ENCODE results near the gene ELFN1. TPM values are rescaled to one million over a fixed set of nuclear protein-coding genes. Genes with fewer than 3 reads are reported as not detected.

ELFN1 gene
- total and polyA plus RNA-seq, 9 of the 15 experiments (the other 6 are each of a cell fraction or from before 2014, with no cell fraction given): 0.04 to 0.64 (median 0.18) TPM; not detected in 2

DNA sequence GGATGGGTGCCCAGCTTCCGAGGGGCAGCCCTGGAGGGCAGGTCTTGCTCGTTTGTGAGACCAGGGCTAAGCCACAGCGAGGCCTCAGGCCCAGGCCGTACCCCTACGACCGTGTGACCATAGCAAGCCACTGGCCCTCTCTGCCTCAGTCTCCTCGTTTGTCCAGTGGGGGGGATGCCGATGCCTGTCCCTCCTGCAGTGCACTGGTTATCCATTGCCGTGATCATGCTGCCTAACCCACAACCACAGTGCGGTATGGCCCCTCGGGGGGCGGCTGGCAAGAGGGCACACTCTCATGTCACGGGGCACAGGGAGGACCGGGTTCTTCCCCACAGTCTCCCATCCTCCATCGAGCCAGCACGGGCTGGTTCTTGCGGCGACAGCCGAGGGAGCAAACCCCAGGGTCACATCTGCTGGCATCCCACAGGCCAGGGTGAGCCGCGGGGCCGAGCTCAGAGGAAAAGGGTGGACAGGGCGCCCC lies 80.5 kb downstream of the ELFN1 start:
- intact Hi-C loops (cut with micrococcal nuclease) (no loop called here), in situ Hi-C loops (cut with MboI) (no loop called here)
- FAIRE-seq: no peak
- H3K36me3 ChIP-seq (ENCODE audit: control insufficient read depth, insufficient read depth, low read length): no peaks in the 10 kb centered on the region
- H3K4me1 ChIP-seq (replicated peaks in 1 of 2; ENCODE audit: control insufficient read depth in 2 of 2, insufficient read depth in 2 of 2, low read length in 2 of 2): peaks cover 0 to 44% of the 10 kb centered on the region in 2 experiments; a peak in 2 of 5 replicates
- peaks cover 19 to 57% of the 10 kb centered on the region in 2 experiments; a peak in 4 of 5 replicates for H3K27me3 ChIP-seq (ENCODE audit: control insufficient read depth in 2 of 2, insufficient read depth in 2 of 2, low read length in 2 of 2)
- WGBS (ENCODE audit: insufficient coverage, low coverage, missing lambda C conversion rate): 20% methylated on average over 23 of the region's 23 CpGs
- no peak overlapping the region for H3K4me2 ChIP-seq (ENCODE audit: insufficient read depth, low read length)
- no peaks in the 10 kb centered on the region for H3K9me1 ChIP-seq (ENCODE audit: control insufficient read depth, insufficient read depth, low read length)
- H3K9me3 ChIP-seq (replicated peaks; ENCODE audit: control insufficient read depth, insufficient read depth, low read depth, low read length): no peaks in the 10 kb centered on the region
- H3K27ac ChIP-seq (ENCODE audit: extremely low read depth, low read depth, low read length): no peak overlapping the region
- no peak overlapping the region for H3K4me3 ChIP-seq
- CTCF ChIA-PET (ENCODE audit: low intra/inter-chr PET ratio): no interaction called here
- no peak; the same call in 2 of the 3 replicates for ATAC-seq
- no TSS peak for BruUV-seq (replicated peaks)
- peak overlapping the region in 1 of 2 experiments; percentile 43; a peak in 1 of 4 replicates for H3K9ac ChIP-seq (ENCODE audit: insufficient read depth in 1 of 2, low read depth in 2 of 2, low read length in 2 of 2)
- no peak overlapping the region for H2AFZ ChIP-seq (ENCODE audit: low read depth, low read length)
- H3K79me2 ChIP-seq (ENCODE audit: control insufficient read depth, insufficient read depth, low read length): no peaks in the 10 kb centered on the region
- POLR2A ChIA-PET: interaction anchor here (0.5 kb wide), 1 partner anchor 8 kb away, joined by 3 read pairs; no protein-coding TSS in a partner anchor
- DNase-seq (ENCODE audit: extremely low read depth in 1 of 4, low spot score in 3 of 4): no peak
- no peaks in the 10 kb centered on the region for H4K20me1 ChIP-seq (replicated peaks; ENCODE audit: control insufficient read depth, insufficient read depth, low read length)
- TF ChIP-seq HIVEP1 (CRISPR knock-in tag; IDR thresholded peaks at IDR 0.05): no peak
- TF ChIP-seq, protein P1, sequence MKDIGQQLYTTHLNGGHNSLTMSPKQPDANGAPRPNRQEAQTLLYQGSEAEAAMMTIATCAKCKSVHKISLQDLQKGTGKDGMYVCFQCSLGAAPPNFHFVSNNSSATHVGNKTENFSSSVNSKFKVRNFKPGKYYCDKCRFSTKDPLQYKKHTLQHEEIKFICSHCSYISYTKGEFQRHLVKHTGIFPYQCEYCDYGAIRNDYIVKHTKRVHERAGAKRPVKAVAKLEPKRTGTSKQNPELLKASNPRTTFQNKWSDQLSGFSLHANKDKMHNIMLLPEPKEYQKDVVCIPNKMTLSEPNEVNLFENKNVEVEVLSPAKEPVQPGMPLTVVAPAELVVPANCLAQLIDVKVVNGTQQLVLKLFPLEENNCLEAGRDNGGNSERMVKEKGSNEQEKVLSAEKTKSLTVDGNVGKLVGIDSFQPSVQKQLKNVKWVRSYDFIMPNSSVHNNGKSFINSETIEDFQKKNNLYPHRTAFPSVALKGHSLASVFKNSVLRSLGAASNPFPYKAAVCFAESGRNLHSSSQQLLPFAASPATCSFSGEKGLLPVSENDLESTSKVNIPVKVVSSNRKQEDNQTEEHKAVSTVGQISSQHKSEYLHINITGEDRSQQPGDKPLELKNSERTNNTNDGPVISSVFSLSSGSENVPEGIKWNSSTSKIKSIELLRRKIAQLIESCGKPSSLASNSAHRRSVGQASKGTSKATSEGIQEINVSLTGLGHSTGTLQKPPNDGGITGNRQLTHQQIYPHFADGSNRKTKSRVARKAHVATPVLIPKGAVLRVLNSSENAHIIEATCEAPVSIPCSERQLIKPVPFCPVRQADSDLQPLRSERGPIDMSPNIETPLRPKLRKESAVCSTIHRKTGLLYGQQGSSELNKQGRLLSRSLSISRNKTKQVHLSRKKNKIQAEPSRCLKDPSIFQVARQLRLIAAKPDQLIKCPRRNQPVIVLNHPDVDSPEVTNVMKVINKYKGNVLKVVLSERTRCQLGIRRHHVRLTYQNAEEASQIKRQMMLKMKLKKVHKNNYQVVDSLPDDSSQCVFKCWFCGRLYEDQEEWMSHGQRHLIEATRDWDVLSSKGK (CRISPR knock-in tag; IDR thresholded peaks at IDR 0.05): no peak
- no peak for TF ChIP-seq CBFA2T3 (IDR thresholded peaks at IDR 0.05)
- no peak for TF ChIP-seq TEAD2 (tag; IDR thresholded peaks at IDR 0.05)
- no peak for TF ChIP-seq DNMT1 (IDR thresholded peaks at IDR 0.05)
- TF ChIP-seq CREBBP (IDR thresholded peaks at IDR 0.05; ENCODE audit: low read depth, low read length): no peak
- TF ChIP-seq PTRF (tag; IDR thresholded peaks at IDR 0.05): no peak
- TF ChIP-seq ZNF561 (CRISPR knock-in tag; conservative IDR thresholded peaks at IDR 0.05): no peak
- no peak for TF ChIP-seq RAD21 (CRISPR knock-in tag; conservative IDR thresholded peaks at IDR 0.05 in 1 of 2, IDR thresholded peaks at IDR 0.05 in 1 of 2)
- TF ChIP-seq, protein P2, sequence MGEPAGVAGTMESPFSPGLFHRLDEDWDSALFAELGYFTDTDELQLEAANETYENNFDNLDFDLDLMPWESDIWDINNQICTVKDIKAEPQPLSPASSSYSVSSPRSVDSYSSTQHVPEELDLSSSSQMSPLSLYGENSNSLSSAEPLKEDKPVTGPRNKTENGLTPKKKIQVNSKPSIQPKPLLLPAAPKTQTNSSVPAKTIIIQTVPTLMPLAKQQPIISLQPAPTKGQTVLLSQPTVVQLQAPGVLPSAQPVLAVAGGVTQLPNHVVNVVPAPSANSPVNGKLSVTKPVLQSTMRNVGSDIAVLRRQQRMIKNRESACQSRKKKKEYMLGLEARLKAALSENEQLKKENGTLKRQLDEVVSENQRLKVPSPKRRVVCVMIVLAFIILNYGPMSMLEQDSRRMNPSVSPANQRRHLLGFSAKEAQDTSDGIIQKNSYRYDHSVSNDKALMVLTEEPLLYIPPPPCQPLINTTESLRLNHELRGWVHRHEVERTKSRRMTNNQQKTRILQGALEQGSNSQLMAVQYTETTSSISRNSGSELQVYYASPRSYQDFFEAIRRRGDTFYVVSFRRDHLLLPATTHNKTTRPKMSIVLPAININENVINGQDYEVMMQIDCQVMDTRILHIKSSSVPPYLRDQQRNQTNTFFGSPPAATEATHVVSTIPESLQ (CRISPR knock-in tag; IDR thresholded peaks at IDR 0.05): no peak
- TF ChIP-seq MAFG (tag; conservative IDR thresholded peaks at IDR 0.05): no peak
